Lung (tissue), 12 donors: ENCODE data around the gene TOM1L2. TPM values are rescaled to one million over a fixed set of nuclear protein-coding genes. Genes with fewer than 3 reads are reported as not detected.

ENCODE experiments used
- ATAC-seq: fragments of 200-7000 bp; cut with Tn5 transposase; one replicate; pipeline ENCODE4 v1.9.1; 2020; ENCODE audit warnings: moderate number of reproducible peaks; ENCODE audit not compliant: insufficient read depth, low FRiP score
- DNase-seq, 3 donors: peaks; one replicate each; pipeline ENCODE4 v3.0.0-alpha.2; 2013 to 2017
- H3K27ac ChIP-seq, 2 donors: one replicate each; pipeline ENCODE4 v1.5.1; 2013; ENCODE audit warnings: mild to moderate bottlenecking in 2 of 2, moderate library complexity in 2 of 2, control low read depth in 1 of 2, inconsistent platforms in 1 of 2, low read depth in 1 of 2, low read length in 1 of 2
- H3K27me3 ChIP-seq, 3 donors: one replicate each; pipeline ENCODE4 v1.5.1; 2013; ENCODE audit warnings: low read length in 2 of 3; ENCODE audit not compliant: control insufficient read depth in 3 of 3, insufficient read depth in 3 of 3
- H3K36me3 ChIP-seq, 4 donors: one replicate each; pipeline ENCODE4 v1.5.1; 2013; ENCODE audit warnings: low read length in 4 of 4, mild to moderate bottlenecking in 1 of 4, moderate library complexity in 1 of 4; ENCODE audit not compliant: control insufficient read depth in 4 of 4, insufficient read depth in 4 of 4
- H3K4me1 ChIP-seq, 5 donors: one replicate each; pipeline ENCODE4 v1.5.1; 2013; ENCODE audit warnings: low read length in 5 of 5, mild to moderate bottlenecking in 2 of 5, moderate library complexity in 1 of 5; ENCODE audit not compliant: control insufficient read depth in 5 of 5, insufficient read depth in 5 of 5
- H3K4me3 ChIP-seq: one replicate; pipeline ENCODE4 v1.5.1; 2013; ENCODE audit warnings: mild to moderate bottlenecking, control low read depth, moderate library complexity
- H3K9ac ChIP-seq, 2 donors: one replicate each; pipeline ENCODE4 v1.5.1; 2013; ENCODE audit warnings: low read length in 2 of 2, control low read depth in 1 of 2; ENCODE audit not compliant: insufficient read depth in 1 of 2
- H3K9me3 ChIP-seq, 4 donors: one replicate each; pipeline ENCODE4 v1.5.1; 2013; ENCODE audit warnings: low read length in 3 of 4, mild to moderate bottlenecking in 1 of 4, moderate library complexity in 1 of 4; ENCODE audit not compliant: control insufficient read depth in 4 of 4, insufficient read depth in 3 of 4
- WGBS, 2 donors: extraction: QIAGEN DNeasy Blood & Tissue Kit; methylation state at CpG; one replicate each; pipeline ENCODE4 v1.1.7; 2013; 5-methylcytosine and 5-hydroxymethylcytosine counted together
- polyA plus RNA-seq, 2 donors: library from polyadenylated mRNA; stranded (reverse); fragments of 200-250 nt; gene quantifications; one replicate each; pipeline ENCODE4 v1.2.1, GENCODE V29; 2013
- total RNA-seq, 2 donors: library from RNA; depleted of rRNA in 1 of 2; stranded (reverse); fragments of >200 nt in 1 of 2; gene quantifications; one replicate each; pipeline ENCODE4 v1.2.1, GENCODE V29; 2014 to 2021
- TF ChIP-seq, protein P1 (sequence below): IDR thresholded peaks from 2 replicates; pipeline ENCODE4 v1.5.1; 2012; ENCODE audit warnings: mild to moderate bottlenecking; ENCODE audit errors: control extremely low read depth, extremely low read depth
- donor health status: control.
- donor health status: control.
- donor health status: Bipolar disorder and iron deficiency.
- donor health status: healthy.
- donor health status: DM: yes; HTN: yes; CAD: no.

Gene TOM1L2
- total and polyA plus RNA-seq, 4 donors: 21.5 to 56.5 (median 35.8) TPM

GRCh38 chr17:17822616-17823015, 149.6 kb downstream of the TOM1L2 start:
- 42 to 75% methylated on average over 3 of the region's 3 CpGs for WGBS, 2 donors
- Histone ChIP-seq H3K27me3 (no peaks in the 10 kb centered on the region), H3K9me3 (no peaks in the 10 kb centered on the region), H3K4me1 (peaks cover 13 to 61% (median 15%) of the 10 kb centered on the region in 5 donors), H3K9ac (no peak overlapping the region), H3K27ac (no peak overlapping the region), H3K4me3 (no peak overlapping the region), H3K36me3 (peaks cover 0 to 17% (median 0%) of the 10 kb centered on the region in 4 donors)
- TF ChIP-seq, protein P1, sequence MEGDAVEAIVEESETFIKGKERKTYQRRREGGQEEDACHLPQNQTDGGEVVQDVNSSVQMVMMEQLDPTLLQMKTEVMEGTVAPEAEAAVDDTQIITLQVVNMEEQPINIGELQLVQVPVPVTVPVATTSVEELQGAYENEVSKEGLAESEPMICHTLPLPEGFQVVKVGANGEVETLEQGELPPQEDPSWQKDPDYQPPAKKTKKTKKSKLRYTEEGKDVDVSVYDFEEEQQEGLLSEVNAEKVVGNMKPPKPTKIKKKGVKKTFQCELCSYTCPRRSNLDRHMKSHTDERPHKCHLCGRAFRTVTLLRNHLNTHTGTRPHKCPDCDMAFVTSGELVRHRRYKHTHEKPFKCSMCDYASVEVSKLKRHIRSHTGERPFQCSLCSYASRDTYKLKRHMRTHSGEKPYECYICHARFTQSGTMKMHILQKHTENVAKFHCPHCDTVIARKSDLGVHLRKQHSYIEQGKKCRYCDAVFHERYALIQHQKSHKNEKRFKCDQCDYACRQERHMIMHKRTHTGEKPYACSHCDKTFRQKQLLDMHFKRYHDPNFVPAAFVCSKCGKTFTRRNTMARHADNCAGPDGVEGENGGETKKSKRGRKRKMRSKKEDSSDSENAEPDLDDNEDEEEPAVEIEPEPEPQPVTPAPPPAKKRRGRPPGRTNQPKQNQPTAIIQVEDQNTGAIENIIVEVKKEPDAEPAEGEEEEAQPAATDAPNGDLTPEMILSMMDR: no peak
- no peak for DNase-seq
- no peak for ATAC-seq

- Histone ChIP-seq H3K36me3 (peaks cover 0 to 21% (median 0%) of the 10 kb centered on the region in 4 donors), H3K4me1 (peaks cover 13 to 61% (median 15%) of the 10 kb centered on the region in 5 donors), H3K27me3 (no peaks in the 10 kb centered on the region), H3K9ac (no peak overlapping the region), H3K9me3 (no peaks in the 10 kb centered on the region), H3K4me3 (no peak overlapping the region), H3K27ac (no peak overlapping the region)
- TF ChIP-seq, protein P1: no peak
- DNase-seq: peak in 2 of 3 donors; percentile 36 to 69
- WGBS, 2 donors: 55 to 81% methylated on average over 1 of the region's 1 CpG
- ATAC-seq: no peak
These were observed 150.0 kb downstream of the TOM1L2 start for GRCh38 chr17:17822189-17822588.

DNA sequence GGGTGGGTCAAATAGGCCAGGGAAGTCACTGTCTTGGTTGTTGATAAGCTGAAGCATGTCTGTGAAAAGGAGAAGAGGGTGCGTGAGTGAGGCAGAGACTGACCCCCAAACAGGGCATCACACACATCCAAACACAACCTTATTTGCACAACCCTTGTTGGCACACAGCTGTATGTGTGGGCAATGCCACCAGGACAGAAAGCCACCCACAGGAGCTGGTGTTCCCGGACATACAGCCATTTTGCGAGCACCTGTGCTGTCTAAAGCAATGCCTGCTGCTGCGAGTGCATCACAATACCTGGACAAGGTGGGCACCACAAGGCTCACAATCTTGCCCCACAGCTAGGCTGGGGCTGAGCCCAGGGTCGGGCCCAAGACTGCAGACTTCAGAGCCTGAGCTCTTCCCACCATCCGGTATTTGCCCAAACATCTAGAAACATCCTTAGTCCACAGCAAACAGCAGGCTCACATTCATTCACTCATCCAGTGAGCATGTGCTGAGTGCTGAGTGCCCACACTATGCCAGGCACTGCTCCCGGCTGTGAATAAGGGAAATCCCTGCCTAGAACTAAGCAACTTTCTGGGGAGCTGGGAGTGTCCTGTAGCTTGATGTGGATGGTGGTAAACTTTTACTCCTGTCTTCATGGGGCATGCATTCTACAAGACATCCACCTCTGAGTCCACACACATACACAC, 151.6 kb downstream of the TOM1L2 start:
- no peak overlapping the region for H3K4me3 ChIP-seq
- H3K9me3 ChIP-seq: no peaks in the 10 kb centered on the region
- H3K27ac ChIP-seq: peak overlapping the region in 1 of 2 donors; percentile 24
- H3K36me3 ChIP-seq: peaks cover 0 to 33% (median 1%) of the 10 kb centered on the region in 4 donors
- H3K27me3 ChIP-seq: no peaks in the 10 kb centered on the region
- H3K9ac ChIP-seq: no peak overlapping the region
- no peak for ATAC-seq
- WGBS, 2 donors: 78 to 96% methylated on average over 7 of the region's 7 CpGs
- H3K4me1 ChIP-seq: peaks cover 13 to 49% (median 15%) of the 10 kb centered on the region in 5 donors
- DNase-seq: no peak
- TF ChIP-seq, protein P1: no peak

- Histone ChIP-seq H3K4me3 (no peak overlapping the region), H3K36me3 (peaks cover 0 to 37% (median 1%) of the 10 kb centered on the region in 4 donors), H3K9ac (no peak overlapping the region)
These were observed 152.2 kb downstream of the TOM1L2 start for GRCh38 chr17:17820046-17820445.

More at GRCh38 chr17:17820046-17820445, 152.2 kb downstream of the TOM1L2 start:
- no peak for ATAC-seq
- Histone ChIP-seq H3K9me3 (no peaks in the 10 kb centered on the region), H3K27me3 (no peaks in the 10 kb centered on the region), H3K4me1 (peaks cover 11 to 45% (median 14%) of the 10 kb centered on the region in 5 donors), H3K27ac (peak overlapping the region in 1 of 2 donors; percentile 24)
- no peak for DNase-seq
- WGBS, 2 donors: 85 to 97% methylated on average over 10 of the region's 10 CpGs
- TF ChIP-seq, protein P1: no peak
